GM12878 (cell line): ENCODE results near the gene GAL. TPM values are rescaled to one million over a fixed set of nuclear protein-coding genes. Genes with fewer than 3 reads are reported as not detected.

Source experiments
- ATAC-seq: fragments of 200-7000 bp; cut with Tn5 transposase; 3 replicates; pipeline ENCODE4 v1.9.1; 2020; ENCODE audit warnings: mild to moderate bottlenecking, moderate library complexity
- BruUV-seq: library from RNA; stranded (reverse); fragments of 400-500 nt; replicated peaks from 2 replicates; lab custom pipeline; 2021; lab: Mats Ljungman, UMichigan
- CTCF ChIA-PET: fragments of 300-600 bp; sonication (Branson Sonifier 250); formaldehyde crosslinking; extraction: SDS; loops from one replicate; lab custom pipeline; 2021; ENCODE audit warnings: inconsistent platforms; lab: Yijun Ruan, JAX
- POLR2A ChIA-PET: fragments of 350-600 bp; formaldehyde crosslinking; extraction: SDS; loops from one replicate; lab custom pipeline; 2021; ENCODE audit warnings: inconsistent platforms; lab: Charles Lee
- RAD21 ChIA-PET: fragments of 300-600 bp; sonication (Branson Sonifier 250); formaldehyde crosslinking; loops from one replicate; lab custom pipeline; 2023; ENCODE audit warnings: antibody characterized with exemption; ENCODE audit not compliant: unreplicated experiment; lab: Charles Lee
- SMC1A ChIA-PET: fragments of 300-600 bp; sonication (Branson Sonifier 250); formaldehyde crosslinking; loops from one replicate; lab custom pipeline; 2023; ENCODE audit not compliant: unreplicated experiment, uncharacterized antibody; lab: Charles Lee
- DNase-seq: peaks from one replicate; pipeline ENCODE4 v3.0.0-alpha.2; 2011; ENCODE audit warnings: low read depth, low spot score
- FAIRE-seq: peaks from 3 replicates; lab custom pipeline; 2011; peaks lifted over from hg19 to GRCh38; lab: Jason Lieb, UNC
- H2AFZ ChIP-seq: 2 replicates; pipeline ENCODE4 v1.6.0; 2011; ENCODE audit warnings: low read depth, low read length, control low read depth; ENCODE audit not compliant: control insufficient read depth
- H3K27ac ChIP-seq: 2 replicates; pipeline ENCODE4 v1.5.1; 2011; ENCODE audit warnings: control low read depth; ENCODE audit not compliant: control insufficient read depth, insufficient read depth
- H3K27me3 ChIP-seq, 2 experiments: replicated peaks in 1 of 2; 2 replicates each; pipeline versions ENCODE4 v1.6.0 to v1.6.1; 2011; ENCODE audit warnings: low read length in 1 of 2; ENCODE audit not compliant: control insufficient read depth in 2 of 2, insufficient read depth in 2 of 2
- H3K36me3 ChIP-seq, 2 experiments: 2 replicates each; pipeline ENCODE4 v1.5.1; 2011; ENCODE audit warnings: low read length in 1 of 2; ENCODE audit not compliant: control insufficient read depth in 2 of 2, insufficient read depth in 2 of 2
- H3K4me1 ChIP-seq: 2 replicates; pipeline ENCODE4 v1.6.1; 2011; ENCODE audit warnings: mild to moderate bottlenecking, low read length, moderate library complexity, mixed read lengths; ENCODE audit not compliant: control insufficient read depth, insufficient read depth
- H3K4me2 ChIP-seq: 2 replicates; pipeline ENCODE4 v1.6.0; 2011; ENCODE audit warnings: control low read depth; ENCODE audit not compliant: control insufficient read depth, insufficient read depth
- H3K4me3 ChIP-seq: fragments of 200-600 bp; sonication (generic); 2 replicates; pipeline ENCODE4 v1.5.1; 2016
- H3K79me2 ChIP-seq: 2 replicates; pipeline ENCODE4 v1.6.0; 2011; ENCODE audit warnings: low read length; ENCODE audit not compliant: control insufficient read depth, insufficient read depth
- H3K9ac ChIP-seq: 2 replicates; pipeline ENCODE4 v1.8.0; 2011; ENCODE audit warnings: low read length, control low read depth, mixed read lengths; ENCODE audit not compliant: control insufficient read depth, insufficient read depth
- H3K9me3 ChIP-seq: replicated peaks from 3 replicates; pipeline ENCODE4 v1.5.1; 2011; ENCODE audit warnings: mild to moderate bottlenecking, low read length; ENCODE audit not compliant: control insufficient read depth, insufficient read depth
- H4K20me1 ChIP-seq: 2 replicates; pipeline ENCODE4 v1.6.0; 2011; ENCODE audit not compliant: control insufficient read depth, insufficient read depth
- BMI1 ChIP-seq: fragments of 450-650 bp; IDR thresholded peaks from 2 replicates; pipeline ENCODE4 v1.6.1; 2016; ENCODE audit warnings: mild to moderate bottlenecking, moderate library complexity, borderline replicate concordance
- CHD2 ChIP-seq: IDR thresholded peaks from 2 replicates; pipeline ENCODE4 v1.6.1; 2011; ENCODE audit warnings: low read depth, low read length, improper control_type of control experiment, borderline replicate concordance
- CREB1 ChIP-seq: IDR thresholded peaks from 2 replicates; pipeline ENCODE4 v1.6.1; 2012; ENCODE audit warnings: low read depth, mild to moderate bottlenecking, inconsistent platforms
- FOXM1 ChIP-seq: IDR thresholded peaks from 2 replicates; pipeline ENCODE4 v1.6.1; 2012; ENCODE audit warnings: low read depth, mild to moderate bottlenecking, inconsistent platforms, low read length, moderate library complexity
- MTA2 ChIP-seq: fragments of 450-650 bp; IDR thresholded peaks from 2 replicates; pipeline ENCODE4 v1.6.1; 2016; ENCODE audit warnings: low read depth, mild to moderate bottlenecking, moderate library complexity
- NBN ChIP-seq: fragments of 450-650 bp; IDR thresholded peaks from 2 replicates; pipeline ENCODE4 v1.6.1; 2016
- NFIC ChIP-seq: IDR thresholded peaks from 2 replicates; pipeline ENCODE4 v1.6.1; 2012; ENCODE audit warnings: low read depth, mild to moderate bottlenecking, inconsistent platforms, low read length, moderate library complexity
- NFXL1 ChIP-seq: fragments of 450-650 bp; IDR thresholded peaks from 2 replicates; pipeline ENCODE4 v1.6.1; 2017; ENCODE audit warnings: antibody characterized with exemption, mild to moderate bottlenecking, borderline replicate concordance
- NFYB ChIP-seq: IDR thresholded peaks from 2 replicates; pipeline ENCODE4 v1.6.1; 2011; ENCODE audit warnings: low read depth, mild to moderate bottlenecking, low read length, improper control_type of control experiment, moderate library complexity; ENCODE audit not compliant: insufficient read depth
- NR2C1 ChIP-seq: fragments of 450-650 bp; IDR thresholded peaks from 2 replicates; pipeline ENCODE4 v1.6.1; 2017; ENCODE audit warnings: antibody characterized with exemption, mild to moderate bottlenecking, moderate library complexity
- POLR2AphosphoS2 ChIP-seq: IDR thresholded peaks from 2 replicates; pipeline ENCODE4 v1.6.1; 2011; ENCODE audit warnings: low read depth, mild to moderate bottlenecking, low read length, improper control_type of control experiment, moderate library complexity
- POLR2AphosphoS5 ChIP-seq: IDR thresholded peaks from 2 replicates; pipeline ENCODE4 v1.6.1; 2011; ENCODE audit warnings: mild to moderate bottlenecking, low read length, inconsistent platforms
- SMAD1 ChIP-seq: fragments of 450-650 bp; IDR thresholded peaks from 2 replicates; pipeline ENCODE4 v1.6.1; 2018; ENCODE audit warnings: mild to moderate bottlenecking, low read depth; ENCODE audit not compliant: partially characterized antibody
- SPI1 ChIP-seq: IDR thresholded peaks from 2 replicates; pipeline ENCODE4 v1.6.1; 2011; ENCODE audit warnings: low read depth, mild to moderate bottlenecking, low read length, moderate library complexity, borderline replicate concordance; ENCODE audit not compliant: insufficient read depth
- STAT3 ChIP-seq: IDR thresholded peaks from 2 replicates; pipeline ENCODE4 v1.6.1; 2011; ENCODE audit warnings: low read depth, low read length, improper control_type of control experiment
- ZZZ3 ChIP-seq: IDR thresholded peaks from 2 replicates; pipeline ENCODE4 v1.6.1; 2011; ENCODE audit warnings: low read depth; ENCODE audit not compliant: control insufficient read depth, insufficient read length
- WGBS: methylation state at CpG from one replicate; pipeline ENCODE4 v1.1.6; 2016; ENCODE audit warnings: low lambda C conversion rate; ENCODE audit not compliant: insufficient replicate concordance, insufficient coverage; ENCODE audit errors: missing lambda C conversion rate; 5-methylcytosine and 5-hydroxymethylcytosine counted together
- in situ Hi-C: fragments of 300-500 bp; cut with MboI; formaldehyde crosslinking; loops from 9 replicates; pipeline ENCODE4 v1.14.3; 2018; ENCODE audit warnings: mixed read lengths
- intact Hi-C: fragments of 100-400 bp; cut with micrococcal nuclease; formaldehyde crosslinking; loops from one replicate; pipeline ENCODE4 v1.14.2; 2022; ENCODE audit not compliant: unreplicated experiment
- polyA plus RNA-seq, 11 experiments: library from polyadenylated mRNA; depleted of rRNA in 4 of 11; unstranded in 6 of 11; stranded (reverse) in 5 of 11; fragments of >200 nt; fragmentation: Nextera tagmentation in 4 of 11; fragmentation: Illumina TruSeq in 1 of 11; extraction: Ambion mirVana in 4 of 11; extraction: Trizol in 1 of 11; gene quantifications; 1 replicate in 1 of 11; 2 replicates in 10 of 11; pipeline versions ENCODE4 v1.2.1 to v1.2.3, GENCODE V29; 2011 to 2016; ENCODE audit warnings: inconsistent platforms in 2 of 11, missing spikeins in 2 of 11, low read depth in 1 of 11
- total RNA-seq, 4 experiments: library from RNA; depleted of rRNA in 3 of 4; stranded (reverse); fragments of >200 nt in 3 of 4; fragmentation: Illumina TruSeq in 1 of 4; extraction: Trizol in 1 of 4; gene quantifications; 2 replicates each; pipeline versions ENCODE4 v1.2.1 to v1.2.3, GENCODE V29; 2013 to 2021
- TF ChIP-seq, protein P1 (sequence below): IDR thresholded peaks from 2 replicates; pipeline ENCODE4 v1.6.1; 2012; ENCODE audit warnings: mild to moderate bottlenecking, low read depth, low read length
- TF ChIP-seq, protein P2 (sequence below): fragments of 450-650 bp; conservative IDR thresholded peaks from 2 replicates; pipeline ENCODE4 v1.6.1; 2017; ENCODE audit warnings: mild to moderate bottlenecking, moderate library complexity

Gene GAL
- total and polyA plus RNA-seq, 10 of the 15 experiments (the other 5 are each of a cell fraction or from before 2014, with no cell fraction given), result 0.35 TPM; not detected in 9

DNA sequence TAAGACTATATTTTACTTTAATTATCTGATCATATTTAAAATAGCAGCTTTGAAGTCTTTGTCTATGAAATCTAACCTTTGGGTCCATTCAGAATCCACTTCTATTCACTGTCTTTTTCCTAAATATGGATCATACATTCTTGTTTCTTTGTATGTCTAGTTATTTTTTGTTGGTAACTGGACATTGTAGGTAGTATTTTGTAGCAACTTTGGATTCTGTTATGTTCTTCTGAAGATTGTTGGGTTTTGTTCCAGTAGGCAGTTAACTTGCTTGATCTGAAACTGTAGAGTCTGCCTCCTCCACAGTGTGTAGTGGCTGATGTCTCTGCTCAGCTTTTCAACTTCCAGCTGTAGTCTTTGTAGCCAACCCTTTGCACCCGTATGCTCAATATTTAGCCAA, 37.5 kb upstream of the GAL start (continued):
- TF ChIP-seq CREB1 (no peak), NFYB (no peak), SPI1 (no peak), FOXM1 (no peak)
- TF ChIP-seq, protein P1, sequence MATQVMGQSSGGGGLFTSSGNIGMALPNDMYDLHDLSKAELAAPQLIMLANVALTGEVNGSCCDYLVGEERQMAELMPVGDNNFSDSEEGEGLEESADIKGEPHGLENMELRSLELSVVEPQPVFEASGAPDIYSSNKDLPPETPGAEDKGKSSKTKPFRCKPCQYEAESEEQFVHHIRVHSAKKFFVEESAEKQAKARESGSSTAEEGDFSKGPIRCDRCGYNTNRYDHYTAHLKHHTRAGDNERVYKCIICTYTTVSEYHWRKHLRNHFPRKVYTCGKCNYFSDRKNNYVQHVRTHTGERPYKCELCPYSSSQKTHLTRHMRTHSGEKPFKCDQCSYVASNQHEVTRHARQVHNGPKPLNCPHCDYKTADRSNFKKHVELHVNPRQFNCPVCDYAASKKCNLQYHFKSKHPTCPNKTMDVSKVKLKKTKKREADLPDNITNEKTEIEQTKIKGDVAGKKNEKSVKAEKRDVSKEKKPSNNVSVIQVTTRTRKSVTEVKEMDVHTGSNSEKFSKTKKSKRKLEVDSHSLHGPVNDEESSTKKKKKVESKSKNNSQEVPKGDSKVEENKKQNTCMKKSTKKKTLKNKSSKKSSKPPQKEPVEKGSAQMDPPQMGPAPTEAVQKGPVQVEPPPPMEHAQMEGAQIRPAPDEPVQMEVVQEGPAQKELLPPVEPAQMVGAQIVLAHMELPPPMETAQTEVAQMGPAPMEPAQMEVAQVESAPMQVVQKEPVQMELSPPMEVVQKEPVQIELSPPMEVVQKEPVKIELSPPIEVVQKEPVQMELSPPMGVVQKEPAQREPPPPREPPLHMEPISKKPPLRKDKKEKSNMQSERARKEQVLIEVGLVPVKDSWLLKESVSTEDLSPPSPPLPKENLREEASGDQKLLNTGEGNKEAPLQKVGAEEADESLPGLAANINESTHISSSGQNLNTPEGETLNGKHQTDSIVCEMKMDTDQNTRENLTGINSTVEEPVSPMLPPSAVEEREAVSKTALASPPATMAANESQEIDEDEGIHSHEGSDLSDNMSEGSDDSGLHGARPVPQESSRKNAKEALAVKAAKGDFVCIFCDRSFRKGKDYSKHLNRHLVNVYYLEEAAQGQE, result no peak

DNA sequence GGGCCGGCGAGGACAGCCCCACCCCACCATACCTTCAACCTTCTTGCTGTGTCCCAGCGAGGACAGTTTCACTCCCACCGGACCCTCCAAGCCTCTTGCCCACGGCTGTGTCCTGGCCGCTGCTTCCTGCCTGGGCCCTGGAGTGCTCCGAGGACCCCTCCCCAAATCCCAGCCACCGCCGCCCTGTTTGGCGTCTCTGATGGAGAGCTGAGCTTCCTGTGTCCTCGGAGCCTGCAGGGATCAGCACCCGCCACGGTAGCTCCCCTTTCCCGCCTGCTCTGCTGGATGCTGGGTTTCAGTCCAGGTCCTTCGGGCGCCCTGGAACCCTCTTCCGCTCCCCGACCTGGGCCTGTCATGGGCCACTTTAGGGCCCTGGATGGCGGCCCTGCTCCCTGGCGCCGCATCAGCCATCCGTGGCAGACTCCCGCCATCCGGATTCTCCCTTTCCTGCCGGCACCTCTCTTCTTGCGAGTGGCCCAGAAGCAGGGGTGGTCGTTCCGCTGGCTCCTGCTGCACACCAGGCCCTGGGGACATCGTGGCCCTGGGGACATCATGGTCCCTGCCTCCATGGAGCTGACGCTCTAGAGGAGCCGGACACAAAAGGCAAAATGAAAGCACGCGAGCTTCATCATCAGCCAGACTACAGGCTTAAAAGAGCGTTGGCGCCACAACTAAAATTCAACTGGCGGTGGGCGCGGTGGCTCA, 34.3 kb upstream of the GAL start:
- BruUV-seq, result no TSS peak
- Histone ChIP-seq H3K27me3 (no peaks in the 10 kb centered on the region; a peak in 1 of 4 replicates), H3K4me3 (no peak overlapping the region), H3K9me3 (peaks cover 4% of the 10 kb centered on the region; the same call in 2 of the 3 replicates), H3K79me2 (no peaks in the 10 kb centered on the region), H4K20me1 (no peaks in the 10 kb centered on the region), H2AFZ (no peak overlapping the region), H3K36me3 (no peaks in the 10 kb centered on the region), H3K4me1 (no peaks in the 10 kb centered on the region), H3K9ac (no peak overlapping the region), H3K4me2 (no peak overlapping the region), H3K27ac (no peak overlapping the region)
- SMC1A ChIA-PET, result no interaction called here
- CTCF ChIA-PET, result no interaction called here
- POLR2A ChIA-PET, result no interaction called here
- ATAC-seq (no peak), DNase-seq (no peak), FAIRE-seq (no peak)
- in situ Hi-C loops (no loop called here), intact Hi-C loops (no loop called here)
- WGBS, result 69% methylated on average over 34 of the region's 38 CpGs
- RAD21 ChIA-PET, result no interaction called here
- TF ChIP-seq CHD2 (no peak), SMAD1 (no peak), MTA2 (no peak), NFXL1 (no peak), POLR2AphosphoS2 (no peak), STAT3 (no peak), NFIC (no peak), POLR2AphosphoS5 (no peak), NR2C1 (no peak), ZZZ3 (no peak), NBN (no peak), BMI1 (no peak)
- TF ChIP-seq, protein P2, sequence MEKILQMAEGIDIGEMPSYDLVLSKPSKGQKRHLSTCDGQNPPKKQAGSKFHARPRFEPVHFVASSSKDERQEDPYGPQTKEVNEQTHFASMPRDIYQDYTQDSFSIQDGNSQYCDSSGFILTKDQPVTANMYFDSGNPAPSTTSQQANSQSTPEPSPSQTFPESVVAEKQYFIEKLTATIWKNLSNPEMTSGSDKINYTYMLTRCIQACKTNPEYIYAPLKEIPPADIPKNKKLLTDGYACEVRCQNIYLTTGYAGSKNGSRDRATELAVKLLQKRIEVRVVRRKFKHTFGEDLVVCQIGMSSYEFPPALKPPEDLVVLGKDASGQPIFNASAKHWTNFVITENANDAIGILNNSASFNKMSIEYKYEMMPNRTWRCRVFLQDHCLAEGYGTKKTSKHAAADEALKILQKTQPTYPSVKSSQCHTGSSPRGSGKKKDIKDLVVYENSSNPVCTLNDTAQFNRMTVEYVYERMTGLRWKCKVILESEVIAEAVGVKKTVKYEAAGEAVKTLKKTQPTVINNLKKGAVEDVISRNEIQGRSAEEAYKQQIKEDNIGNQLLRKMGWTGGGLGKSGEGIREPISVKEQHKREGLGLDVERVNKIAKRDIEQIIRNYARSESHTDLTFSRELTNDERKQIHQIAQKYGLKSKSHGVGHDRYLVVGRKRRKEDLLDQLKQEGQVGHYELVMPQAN, result no peak
